Measurements from ENCODE around the gene TYRO3. TPM values are rescaled to one million over a fixed set of nuclear protein-coding genes. Genes with fewer than 3 reads are reported as not detected.

The TYRO3 gene
- total RNA-seq, 1 donor from 2014 or later, result 3.6 TPM

GRCh38 chr15:41550066-41550775 lies 8.8 kb upstream of the TYRO3 start:
- intact Hi-C loops (cut with DNase I), result no loop called here
- DNase-seq (ENCODE audit: low spot score), result no peak

GRCh38 chr15:41553731-41554130 lies 5.3 kb upstream of the TYRO3 start:
- DNase-seq (ENCODE audit: low spot score), result no peak
- intact Hi-C loops (cut with DNase I), result no loop called here

- no peak for DNase-seq (ENCODE audit: low spot score)
- intact Hi-C loops (cut with DNase I), result no loop called here
Observed at GRCh38 chr15:41554343-41554742, 4.7 kb upstream of the TYRO3 start.

- intact Hi-C loops (cut with DNase I), result loop anchor here (5.0 kb wide), 2 partner anchors 47 to 257 kb away; no protein-coding TSS in a partner anchor
- no peak for DNase-seq (ENCODE audit: low spot score)
Observed at GRCh38 chr15:41554915-41555314, 4.1 kb upstream of the TYRO3 start.

GRCh38 chr15:41556677-41557076 lies 2.3 kb upstream of the TYRO3 start:
- DNase-seq (ENCODE audit: low spot score), result no peak
- intact Hi-C loops (cut with DNase I), result loop anchor here (5.0 kb wide), 2 partner anchors 46 to 256 kb away; no protein-coding TSS in a partner anchor

GRCh38 chr15:41557673-41558399 lies 1.2 kb upstream of the TYRO3 start:
- no peak for DNase-seq (ENCODE audit: low spot score)
- intact Hi-C loops (cut with DNase I), result loop anchor here (5.0 kb wide), 2 partner anchors 44 to 254 kb away; no protein-coding TSS in a partner anchor

- intact Hi-C loops (cut with DNase I), result loop anchor here (5.0 kb wide), 2 partner anchors 43 to 253 kb away; no protein-coding TSS in a partner anchor
- DNase-seq (ENCODE audit: low spot score), result no peak
Observed at GRCh38 chr15:41559239-41559782, 299 bp downstream of the TYRO3 start.

- no peak for DNase-seq (ENCODE audit: low spot score)
Observed at GRCh38 chr15:41560572-41560874, 1.5 kb downstream of the TYRO3 start.

GRCh38 chr15:41561104-41561776 lies 2.2 kb downstream of the TYRO3 start:
- intact Hi-C loops (cut with DNase I), result loop anchor here (2.0 kb wide), 1 partner anchor 24 kb away; no protein-coding TSS in a partner anchor

More at GRCh38 chr15:41560572-41560874, 1.5 kb downstream of the TYRO3 start:
- intact Hi-C loops (cut with DNase I), result loop anchor here (2.0 kb wide), 1 partner anchor 24 kb away; no protein-coding TSS in a partner anchor

GRCh38 chr15:41561777-41562145 lies 2.7 kb downstream of the TYRO3 start:
- intact Hi-C loops (cut with DNase I), result loop anchor here (2.0 kb wide), 1 partner anchor 23 kb away; no protein-coding TSS in a partner anchor
- DNase-seq (ENCODE audit: low spot score), result no peak

More at GRCh38 chr15:41561104-41561776, 2.2 kb downstream of the TYRO3 start:
- no peak for DNase-seq (ENCODE audit: low spot score)

GRCh38 chr15:41562244-41562643 lies 3.2 kb downstream of the TYRO3 start:
- no peak for DNase-seq (ENCODE audit: low spot score)
- intact Hi-C loops (cut with DNase I), result no loop called here

GRCh38 chr15:41562784-41563198 lies 3.8 kb downstream of the TYRO3 start:
- intact Hi-C loops (cut with DNase I), result no loop called here
- no peak for DNase-seq (ENCODE audit: low spot score)

GRCh38 chr15:41564286-41564959 lies 5.4 kb downstream of the TYRO3 start:
- intact Hi-C loops (cut with DNase I), result no loop called here
- no peak for DNase-seq (ENCODE audit: low spot score)

GRCh38 chr15:41564960-41565502 lies 6.0 kb downstream of the TYRO3 start:
- no peak for DNase-seq (ENCODE audit: low spot score)
- intact Hi-C loops (cut with DNase I), result no loop called here

- intact Hi-C loops (cut with DNase I), result no loop called here
- no peak for DNase-seq (ENCODE audit: low spot score)
Observed at GRCh38 chr15:41565702-41566101, 6.7 kb downstream of the TYRO3 start.

GRCh38 chr15:41566121-41566885 lies 7.3 kb downstream of the TYRO3 start:
- no peak for DNase-seq (ENCODE audit: low spot score)
- intact Hi-C loops (cut with DNase I), result no loop called here

GRCh38 chr15:41567261-41567660 lies 8.2 kb downstream of the TYRO3 start:
- DNase-seq (ENCODE audit: low spot score), result no peak
- intact Hi-C loops (cut with DNase I), result no loop called here

GRCh38 chr15:41567862-41568261 lies 8.8 kb downstream of the TYRO3 start:
- intact Hi-C loops (cut with DNase I), result no loop called here
- DNase-seq (ENCODE audit: low spot score), result no peak

All from cardiac septum (tissue), 1 donor.